ENCODE results near the gene ABHD4. TPM values are rescaled to one million over a fixed set of nuclear protein-coding genes. Genes with fewer than 3 reads are reported as not detected.

Gene ABHD4
- total and polyA plus RNA-seq, 2 donors (not counting 1 experiment from before 2014, with no cell fraction given) = 10.5 to 22.7 TPM

- H2AFZ ChIP-seq (ENCODE audit: insufficient read depth, low read depth, low read length, poor library complexity, severe bottlenecking) = no peak within 1 kb of the TSS
- no peaks in the 10 kb centered on the region for H3K79me2 ChIP-seq (ENCODE audit: control insufficient read depth, insufficient read depth, low read length)
- H3K27me3 Mint-ChIP-seq = peaks cover 6% of the 10 kb centered on the region
- WGBS (ENCODE audit: insufficient coverage) = no CpG with 5 or more reads among the region's 1 CpG
- H3K4me3 Mint-ChIP-seq = no peak within 1 kb of the TSS
- CTCF ChIA-PET = interaction anchor here (0.7 to 1.2 kb wide), 5 partner anchors 8 to 255 kb away, joined by 3 read pairs; no protein-coding TSS in a partner anchor
- H3K27me3 ChIP-seq (replicated peaks in 1 of 4; ENCODE audit: control extremely low read depth in 1 of 4, control insufficient read depth in 3 of 4, insufficient read depth in 4 of 4, low read length in 3 of 4) = peaks cover 0 to 2% (median 0%) of the 10 kb centered on the region in 4 experiments
- no peak within 1 kb of the TSS for H3K27ac Mint-ChIP-seq
- intact Hi-C loops (cut with micrococcal nuclease) = no loop called here
- DNase-seq (no peak), ATAC-seq (ENCODE audit: low read depth) (no peak)
- no peaks in the 10 kb centered on the region for H3K36me3 ChIP-seq (replicated peaks in 1 of 2; ENCODE audit: control extremely low read depth in 1 of 2, control insufficient read depth in 1 of 2, extremely low read depth in 1 of 2, insufficient read depth in 2 of 2, low read length in 1 of 2)
- H3K9ac ChIP-seq (ENCODE audit: low read length) = no peak within 1 kb of the TSS
- no peak for TF ChIP-seq CTCF (IDR thresholded peaks at IDR 0.05)
- TF ChIP-seq EZH2 (IDR thresholded peaks at IDR 0.05; ENCODE audit: borderline replicate concordance, insufficient read depth, low read depth, low read length, poor library complexity, severe bottlenecking) = no peak
- H3K27ac ChIP-seq (ENCODE audit: low read length in 2 of 2) = no peak within 1 kb of the TSS
- no peaks in the 10 kb centered on the region for H3K9me3 ChIP-seq (ENCODE audit: control extremely low read depth in 1 of 3, control insufficient read depth in 2 of 3, insufficient read depth in 1 of 3, low read length in 2 of 3)
- POLR2A ChIA-PET = no interaction called here
- no peaks in the 10 kb centered on the region for H4K20me1 ChIP-seq (ENCODE audit: control insufficient read depth, insufficient read depth, low read length, poor library complexity, severe bottlenecking)
- no peak within 1 kb of the TSS for H3K4me3 ChIP-seq (ENCODE audit: control extremely low read depth in 1 of 5, extremely low read depth in 1 of 5, insufficient read depth in 1 of 5, low read depth in 2 of 5, low read length in 4 of 5)
- H3K9me3 Mint-ChIP-seq (ENCODE audit: insufficient read depth) = no peaks in the 10 kb centered on the region
- H3K4me2 ChIP-seq (replicated peaks; ENCODE audit: low read depth, low read length, poor library complexity, severe bottlenecking) = no peak within 1 kb of the TSS
- no peaks in the 10 kb centered on the region for H3K4me1 Mint-ChIP-seq
- H3K4me1 ChIP-seq (ENCODE audit: control insufficient read depth in 2 of 2, insufficient read depth in 2 of 2, low read length in 2 of 2) = no peaks in the 10 kb centered on the region
Observed at GRCh38 chr14:22644305-22644635, 46.2 kb downstream of the ABHD4 start, which contains the start of gene OR6J1. Gene OR6J1 (minus strand): TSS chr14:22644352. CDS start chr14:22634811, 9,541 bp downstream.

GRCh38 chr14:22646570-22647254, 48.6 kb downstream of the ABHD4 start:
- H3K4me1 Mint-ChIP-seq = no peaks in the 10 kb centered on the region
- intact Hi-C loops (cut with micrococcal nuclease) = no loop called here
- Histone ChIP-seq H4K20me1 (ENCODE audit: control insufficient read depth, insufficient read depth, low read length, poor library complexity, severe bottlenecking) (no peaks in the 10 kb centered on the region), H3K4me1 (ENCODE audit: control insufficient read depth in 2 of 2, insufficient read depth in 2 of 2, low read length in 2 of 2) (no peaks in the 10 kb centered on the region), H3K36me3 (replicated peaks in 1 of 2; ENCODE audit: control extremely low read depth in 1 of 2, control insufficient read depth in 1 of 2, extremely low read depth in 1 of 2, insufficient read depth in 2 of 2, low read length in 1 of 2) (no peaks in the 10 kb centered on the region), H3K27me3 (replicated peaks in 1 of 4; ENCODE audit: control extremely low read depth in 1 of 4, control insufficient read depth in 3 of 4, insufficient read depth in 4 of 4, low read length in 3 of 4) (peaks cover 0 to 3% (median 0%) of the 10 kb centered on the region in 4 experiments), H3K4me2 (replicated peaks; ENCODE audit: low read depth, low read length, poor library complexity, severe bottlenecking) (no peak overlapping the region), H3K79me2 (ENCODE audit: control insufficient read depth, insufficient read depth, low read length) (no peaks in the 10 kb centered on the region), H3K4me3 (ENCODE audit: control extremely low read depth in 1 of 5, extremely low read depth in 1 of 5, insufficient read depth in 1 of 5, low read depth in 2 of 5, low read length in 4 of 5) (no peak overlapping the region), H2AFZ (ENCODE audit: insufficient read depth, low read depth, low read length, poor library complexity, severe bottlenecking) (no peak overlapping the region), H3K9ac (ENCODE audit: low read length) (no peak overlapping the region), H3K9me3 (ENCODE audit: control extremely low read depth in 1 of 3, control insufficient read depth in 2 of 3, insufficient read depth in 1 of 3, low read length in 2 of 3) (no peaks in the 10 kb centered on the region), H3K27ac (ENCODE audit: low read length in 2 of 2) (no peak overlapping the region)
- ATAC-seq (ENCODE audit: low read depth) = no peak
- no peak overlapping the region for H3K4me3 Mint-ChIP-seq
- H3K9me3 Mint-ChIP-seq (ENCODE audit: insufficient read depth) = no peaks in the 10 kb centered on the region
- ChIA-PET CTCF (interaction anchor here (1.0 to 2.3 kb wide), 2 partner anchors 76 to 207 kb away, joined by 4 to 7 read pairs; no protein-coding TSS in a partner anchor), POLR2A (no interaction called here)
- TF ChIP-seq EZH2 (IDR thresholded peaks at IDR 0.05; ENCODE audit: borderline replicate concordance, insufficient read depth, low read depth, low read length, poor library complexity, severe bottlenecking) = no peak
- no peak for TF ChIP-seq CTCF (IDR thresholded peaks at IDR 0.05)
- H3K27ac Mint-ChIP-seq = no peak overlapping the region
- H3K27me3 Mint-ChIP-seq = peaks cover 6% of the 10 kb centered on the region
- no peak for DNase-seq
- WGBS (ENCODE audit: insufficient coverage) = no CpG with 5 or more reads among the region's 4 CpGs

Data from B cell (primary cell).